ENCODE results near the gene CNEP1R1.
A peak's percentile ranks its signal among the peaks of the same experiment; 100 is the strongest.

CNEP1R1 gene

GRCh38 chr16:50021544-50021943, 3.5 kb upstream of the CNEP1R1 start:
- no peak for DNase-seq

GRCh38 chr16:50023641-50024040, 1.4 kb upstream of the CNEP1R1 start:
- DNase-seq: no peak

GRCh38 chr16:50024207-50024606, 818 bp upstream of the CNEP1R1 start:
- no peak for DNase-seq

- DNase-seq: no peak
These were observed 509 bp downstream of the CNEP1R1 start for GRCh38 chr16:50025537-50025931.

DNA sequence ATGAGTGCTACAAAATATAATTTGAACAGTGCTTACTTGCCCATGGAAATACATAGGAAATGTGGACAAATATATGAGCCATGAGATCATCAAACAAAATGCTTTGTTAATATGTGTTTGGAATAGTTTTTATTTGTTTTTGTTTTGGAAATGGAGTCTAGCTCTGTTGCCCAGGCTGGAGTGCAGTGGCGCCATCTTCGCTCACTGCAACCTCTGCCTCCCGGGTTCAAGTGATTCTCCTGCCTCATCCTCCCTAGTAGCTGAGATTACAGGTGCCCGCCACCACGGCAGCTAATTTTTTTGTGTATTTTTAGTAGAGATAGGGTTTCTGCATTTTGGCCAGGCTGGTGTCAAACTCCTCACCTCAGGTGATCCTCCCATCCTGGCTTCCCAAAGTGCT, 2.8 kb downstream of the CNEP1R1 start:
- DNase-seq: no peak

GRCh38 chr16:50035468-50035992, 10.5 kb downstream of the CNEP1R1 start:
- DNase-seq: no peak

DNA sequence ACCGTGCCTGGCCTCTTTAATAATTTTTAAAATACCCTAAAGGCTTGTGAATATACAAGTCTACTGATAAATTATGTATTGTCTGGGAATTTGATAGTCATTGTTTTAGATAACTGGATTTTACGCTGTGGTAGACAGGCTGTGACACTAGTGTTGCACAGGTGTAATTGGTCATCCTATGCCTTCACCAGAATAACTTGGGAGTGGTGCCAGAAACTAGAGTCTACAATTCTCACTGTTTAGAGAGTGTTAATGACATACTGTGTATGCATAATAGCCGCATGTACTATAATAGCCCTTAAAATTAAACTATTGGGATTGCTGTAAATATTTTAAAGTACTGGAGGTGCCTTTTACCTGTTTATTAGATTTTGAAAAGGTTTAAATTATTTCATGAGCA, 11.4 kb downstream of the CNEP1R1 start:
- no peak for DNase-seq

GRCh38 chr16:50037662-50038220, 12.7 kb downstream of the CNEP1R1 start:
- no peak for DNase-seq

- no peak for DNase-seq
These were observed 13.3 kb downstream of the CNEP1R1 start for GRCh38 chr16:50038286-50038685.

DNA sequence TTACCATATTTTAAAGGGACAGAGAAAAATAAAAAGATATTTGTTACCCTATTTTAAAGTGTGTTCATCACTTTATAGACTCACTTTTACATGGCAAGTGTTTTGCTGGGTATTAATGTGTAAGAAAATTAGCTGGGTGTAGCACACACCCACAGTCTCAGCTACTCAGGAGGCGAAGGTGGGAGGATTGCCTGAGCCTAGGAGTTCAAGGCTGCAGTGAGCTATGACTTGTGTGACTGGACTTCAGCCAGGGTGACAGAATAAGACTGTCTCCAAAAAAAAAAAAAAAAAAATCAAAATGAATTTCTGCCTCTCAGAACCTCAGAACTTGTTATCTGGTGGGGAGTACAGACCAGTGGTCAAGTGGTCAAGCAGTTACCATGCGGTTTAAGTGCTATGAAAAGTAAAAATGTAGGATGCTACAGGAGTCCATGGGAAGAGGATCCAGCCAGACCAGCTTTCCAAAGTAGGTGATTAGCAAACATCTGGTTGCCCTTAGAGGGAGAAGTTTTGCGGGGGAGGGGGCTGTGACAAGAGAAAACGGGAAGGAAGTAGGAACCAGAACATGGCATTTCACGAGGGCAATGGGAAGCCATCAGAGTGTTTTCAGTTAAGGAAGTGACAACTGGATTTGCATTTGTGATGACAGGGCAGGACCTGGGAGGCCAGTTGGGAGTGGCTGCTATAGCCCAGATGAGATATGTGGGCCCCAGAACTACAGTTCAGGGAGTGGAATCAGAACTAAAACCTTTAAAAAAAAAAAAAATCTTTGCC, 13.9 kb downstream of the CNEP1R1 start:
- DNase-seq: peak; percentile 64

- DNase-seq: no peak
These were observed 15.0 kb downstream of the CNEP1R1 start for GRCh38 chr16:50040018-50040417.

DNA sequence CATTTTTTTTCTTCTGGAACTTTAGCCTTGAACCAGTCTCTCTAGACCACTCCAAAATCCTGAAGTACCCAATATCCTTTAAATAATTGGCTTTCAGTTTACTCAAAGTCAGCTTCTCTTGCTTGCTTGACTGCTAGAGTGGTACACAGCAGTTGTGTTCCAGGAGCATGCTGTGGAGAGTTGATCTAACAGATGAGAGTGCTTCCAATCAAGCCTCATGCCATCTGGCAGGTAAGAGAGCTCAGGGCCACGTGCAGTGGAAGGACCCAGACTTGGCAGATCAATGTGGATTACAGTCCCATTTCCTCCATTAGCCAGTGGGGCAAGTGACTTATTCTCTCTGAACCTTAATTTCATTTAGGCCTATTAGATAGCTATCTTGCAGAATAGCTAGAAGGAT, 15.7 kb downstream of the CNEP1R1 start:
- no peak for DNase-seq

- DNase-seq: no peak
These were observed 18.3 kb downstream of the CNEP1R1 start for GRCh38 chr16:50043358-50043757.

DNA sequence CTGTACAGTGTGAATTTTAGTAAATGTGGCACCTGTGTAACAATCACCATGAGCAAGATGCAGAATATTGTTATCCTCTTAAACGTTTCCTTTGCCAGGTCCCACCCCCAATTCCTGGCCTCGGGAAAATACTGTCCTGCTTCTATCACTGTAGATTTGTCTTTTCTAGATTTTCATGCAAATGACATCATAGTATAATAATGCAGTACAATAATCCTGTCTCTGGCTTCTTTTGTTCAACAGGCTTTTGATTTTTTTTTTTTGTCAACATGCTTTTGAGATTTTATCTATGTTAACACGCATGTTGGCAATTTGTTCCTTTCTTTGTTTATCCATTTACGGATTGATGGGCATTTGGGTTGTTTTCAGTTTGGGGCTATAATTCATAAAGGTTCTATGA, 20.4 kb downstream of the CNEP1R1 start:
- DNase-seq: no peak

GRCh38 chr16:50046853-50047252, 21.8 kb downstream of the CNEP1R1 start:
- no peak for DNase-seq

- DNase-seq: no peak
These were observed 22.8 kb downstream of the CNEP1R1 start for GRCh38 chr16:50047864-50048263.

DNA sequence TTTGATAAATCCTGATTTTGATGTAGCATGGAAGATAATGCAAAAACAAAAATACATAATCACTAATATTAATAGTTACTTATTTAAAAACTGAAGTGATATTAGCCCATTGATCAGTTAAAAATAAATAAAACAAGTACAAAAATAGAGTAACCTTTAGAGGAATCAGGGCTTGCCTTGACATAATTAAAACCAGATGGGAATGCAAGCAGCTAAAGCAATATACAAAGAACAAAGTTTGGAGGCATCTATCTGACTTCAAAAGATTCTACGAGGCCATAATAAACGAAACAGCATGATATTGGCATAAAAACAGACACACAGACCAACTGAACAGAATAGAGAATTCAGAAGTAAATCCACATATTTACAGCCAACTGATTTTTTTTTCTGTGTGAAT, 25.8 kb downstream of the CNEP1R1 start:
- no peak for DNase-seq

DNA sequence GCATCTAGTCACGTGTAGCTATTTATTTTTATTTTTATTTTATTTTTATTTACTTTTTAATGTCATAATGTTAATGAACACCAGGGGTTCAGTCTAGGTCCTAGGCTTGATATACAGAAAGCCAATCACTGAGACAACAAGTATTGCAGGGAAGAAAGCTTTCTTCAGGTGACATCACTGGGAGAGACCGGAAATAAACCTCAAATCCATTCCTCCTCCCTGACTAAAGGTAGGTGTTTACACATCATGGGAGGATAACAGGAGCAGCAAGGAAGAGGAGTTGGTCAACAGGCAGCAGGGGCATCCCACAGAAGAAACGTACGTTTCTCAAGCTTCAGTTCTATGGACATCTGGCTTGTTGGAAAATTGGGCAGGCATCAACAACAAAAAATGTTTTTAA, 31.2 kb downstream of the CNEP1R1 start:
- DNase-seq: no peak

- no peak for DNase-seq
These were observed 33.2 kb downstream of the CNEP1R1 start for GRCh38 chr16:50058091-50058771.

DNA sequence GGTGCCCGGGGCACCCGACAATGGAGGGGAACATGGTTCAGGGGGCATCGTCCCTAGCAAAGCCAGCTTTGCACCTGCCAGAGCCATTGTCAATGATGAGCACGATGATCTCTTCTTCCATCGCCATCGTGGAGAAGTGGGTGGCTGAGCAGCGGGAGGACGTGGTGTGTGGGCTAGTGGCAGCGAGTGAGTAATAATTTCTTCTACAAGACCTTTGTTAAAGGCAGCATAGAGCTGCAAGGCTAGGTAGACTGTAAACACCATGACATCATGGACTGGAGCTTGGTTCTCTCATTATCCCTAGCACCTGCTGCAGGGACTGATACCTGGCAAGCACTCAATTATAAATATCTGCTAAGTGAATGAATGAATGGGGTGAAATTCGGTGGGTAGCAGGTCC, 34.1 kb downstream of the CNEP1R1 start:
- DNase-seq: no peak

- DNase-seq: no peak
These were observed 34.6 kb downstream of the CNEP1R1 start for GRCh38 chr16:50059669-50060068.

DNA sequence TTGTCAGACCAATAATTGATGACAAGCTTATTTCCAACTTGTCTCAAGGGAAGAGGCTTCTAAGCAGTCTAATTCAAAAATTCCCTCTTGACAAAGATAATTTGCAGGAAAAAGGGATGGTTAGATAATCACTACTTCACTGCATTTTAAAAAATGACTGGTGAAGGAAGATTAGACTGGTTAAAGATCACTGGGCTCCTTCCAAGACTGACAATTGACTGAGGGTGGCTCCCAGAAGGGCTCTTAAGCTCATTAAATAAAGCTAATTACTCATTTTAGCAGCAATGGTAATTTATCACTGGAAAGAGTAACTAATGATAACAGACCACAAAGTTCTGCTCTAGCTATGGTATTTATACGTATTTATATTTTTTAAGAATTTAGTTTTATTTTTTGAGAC, 36.3 kb downstream of the CNEP1R1 start:
- DNase-seq: no peak

GRCh38 chr16:50065241-50065623, 40.2 kb downstream of the CNEP1R1 start:
- DNase-seq: no peak

All from CD4-positive, alpha-beta T cell treated with Interferon gamma for 1 hour (primary cell).